Measurements from ENCODE around the gene CYB5R3. TPM values are rescaled to one million over a fixed set of nuclear protein-coding genes. Genes with fewer than 3 reads are reported as not detected.
"Not testable (repeated sequence)": the region's sequence is repeated elsewhere in the genome, so short reads cannot be mapped to it uniquely, and the experiment has no call there.

The CYB5R3 gene
- total and polyA plus RNA-seq, 4 experiments from 2014 or later: 42.7 to 91.1 (median 44.8) TPM

GRCh38 chr22:42584364-42584940 is 64.7 kb downstream of the CYB5R3 start:
- H3K36me3 ChIP-seq (ENCODE audit: insufficient read depth, low read length): peaks cover 38% of the 10 kb centered on the region
- intact Hi-C loops (cut with micrococcal nuclease): no loop called here
- H3K9me3 ChIP-seq (ENCODE audit: control insufficient read depth in 1 of 2, low read length in 2 of 2): no peaks in the 10 kb centered on the region
- ChIA-PET CTCF (ENCODE audit: partially characterized antibody) (interaction anchor here (1.6 kb wide), 1 partner anchor 13 kb away, joined by 3 read pairs; no protein-coding TSS in a partner anchor), POLR2A (ENCODE audit: partially characterized antibody) (interaction anchor here (1.4 to 2.9 kb wide), 3 partner anchors 15 to 30 kb away, joined by 3 to 9 read pairs (median 6); partner anchors contain the start of gene POLDIP3)
- H3K27ac Mint-ChIP-seq: peak overlapping the region in 3 of 7 donors; percentile 39 to 61 (median 41)
- H3K4me1 Mint-ChIP-seq: peaks cover 9 to 25% (median 14%) of the 10 kb centered on the region in 4 donors
- DNase-seq: no peak
- no peaks in the 10 kb centered on the region for H3K27me3 Mint-ChIP-seq
- peaks cover 23 to 49% of the 10 kb centered on the region in 2 donors for H3K36me3 Mint-ChIP-seq
- H3K27ac ChIP-seq (ENCODE audit: low read depth, low read length): no peak overlapping the region
- H3K4me1 ChIP-seq (ENCODE audit: insufficient read depth, low read length): peaks cover 7% of the 10 kb centered on the region
- H3K4me3 ChIP-seq (ENCODE audit: low read length in 2 of 2): no peak overlapping the region
- no peaks in the 10 kb centered on the region for H3K27me3 ChIP-seq (ENCODE audit: insufficient read depth, low read length)
- peak overlapping the region in 1 of 8 donors; percentile 17 for H3K4me3 Mint-ChIP-seq
- H3K9me3 Mint-ChIP-seq: no peaks in the 10 kb centered on the region

- peaks cover 7% of the 10 kb centered on the region for H3K4me1 ChIP-seq (ENCODE audit: insufficient read depth, low read length)
- no peak for DNase-seq
- no peaks in the 10 kb centered on the region for H3K27me3 Mint-ChIP-seq
- POLR2A ChIA-PET (ENCODE audit: partially characterized antibody): interaction anchor here (1.6 to 2.9 kb wide), 3 partner anchors 14 to 33 kb away, joined by 8 to 9 read pairs (median 8); partner anchors contain the start of gene POLDIP3
- H3K27ac Mint-ChIP-seq: peak overlapping the region in 4 of 7 donors; percentile 21 to 84 (median 35)
- H3K36me3 ChIP-seq (ENCODE audit: insufficient read depth, low read length): peaks cover 46% of the 10 kb centered on the region
- H3K9me3 Mint-ChIP-seq: no peaks in the 10 kb centered on the region
- H3K36me3 Mint-ChIP-seq: peaks cover 22 to 53% of the 10 kb centered on the region in 2 donors
- no peak overlapping the region for H3K4me3 ChIP-seq (ENCODE audit: low read length in 2 of 2)
- H3K4me3 Mint-ChIP-seq: peak overlapping the region in 4 of 8 donors; percentile 13 to 96 (median 88)
- H3K9me3 ChIP-seq (ENCODE audit: control insufficient read depth in 1 of 2, low read length in 2 of 2): no peaks in the 10 kb centered on the region
- peaks cover 9 to 25% (median 14%) of the 10 kb centered on the region in 4 donors for H3K4me1 Mint-ChIP-seq
- CTCF ChIA-PET (ENCODE audit: partially characterized antibody): interaction anchor here (0.7 kb wide), 1 partner anchor 451 kb away, joined by 3 read pairs; no protein-coding TSS in a partner anchor
- no peaks in the 10 kb centered on the region for H3K27me3 ChIP-seq (ENCODE audit: insufficient read depth, low read length)
- intact Hi-C loops (cut with micrococcal nuclease): loop anchor here (1.0 kb wide), 1 partner anchor 31 kb away; the partner anchor contains the start of gene POLDIP3
- H3K27ac ChIP-seq (ENCODE audit: low read depth, low read length): peak overlapping the region; percentile 12
These were observed 66.2 kb downstream of the CYB5R3 start for GRCh38 chr22:42582987-42583386.

DNA sequence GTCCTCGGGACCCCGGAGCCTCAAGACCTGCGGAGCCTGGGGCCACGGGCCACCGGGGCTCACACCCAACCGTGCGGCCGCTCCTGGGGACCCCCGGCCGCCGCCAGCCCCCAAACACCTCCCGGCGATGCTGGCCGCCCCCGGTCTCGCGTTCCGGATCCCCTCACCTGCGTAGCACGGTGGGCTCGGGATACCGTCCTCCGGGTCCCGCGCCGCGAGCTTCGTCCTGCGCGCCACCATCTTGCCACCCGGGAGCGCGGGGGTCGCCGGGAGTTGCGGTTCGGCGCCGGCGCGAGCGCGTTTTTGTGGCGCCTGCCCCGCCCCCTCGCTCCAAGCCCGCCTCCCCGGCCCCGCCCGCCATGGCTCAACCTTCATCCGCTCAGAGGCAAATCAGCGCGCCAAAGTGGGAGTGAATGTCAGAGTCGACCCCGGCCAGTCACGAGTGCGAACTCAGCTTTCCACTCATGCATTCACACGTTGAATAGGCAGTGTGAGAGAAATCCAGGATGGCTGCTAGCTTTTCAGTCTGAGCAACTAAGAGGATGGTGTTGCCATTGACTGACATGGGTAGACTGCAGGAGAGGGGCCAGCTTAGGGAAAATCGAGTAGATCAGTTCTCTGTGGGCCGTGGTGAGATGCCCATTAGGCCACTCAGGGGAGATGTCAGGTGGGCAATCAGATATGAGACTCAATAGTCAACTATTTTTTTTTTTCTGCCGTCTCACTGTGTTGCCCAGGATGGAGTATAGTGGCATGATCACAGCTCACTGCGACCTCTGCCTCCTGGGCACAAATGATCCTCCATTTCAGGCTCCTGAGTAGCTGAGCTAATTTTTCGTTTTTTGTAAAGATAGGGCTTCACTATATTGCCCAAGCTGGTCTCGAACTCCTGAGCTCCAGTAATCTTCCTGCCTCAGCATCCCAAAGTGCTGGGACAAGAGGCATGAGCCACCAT is 67.2 kb downstream of the CYB5R3 start:
- CTCF ChIA-PET (ENCODE audit: partially characterized antibody): no interaction called here
- H3K27ac ChIP-seq (ENCODE audit: low read depth, low read length): peak overlapping the region; percentile 59
- H3K27me3 Mint-ChIP-seq: no peaks in the 10 kb centered on the region

DNA sequence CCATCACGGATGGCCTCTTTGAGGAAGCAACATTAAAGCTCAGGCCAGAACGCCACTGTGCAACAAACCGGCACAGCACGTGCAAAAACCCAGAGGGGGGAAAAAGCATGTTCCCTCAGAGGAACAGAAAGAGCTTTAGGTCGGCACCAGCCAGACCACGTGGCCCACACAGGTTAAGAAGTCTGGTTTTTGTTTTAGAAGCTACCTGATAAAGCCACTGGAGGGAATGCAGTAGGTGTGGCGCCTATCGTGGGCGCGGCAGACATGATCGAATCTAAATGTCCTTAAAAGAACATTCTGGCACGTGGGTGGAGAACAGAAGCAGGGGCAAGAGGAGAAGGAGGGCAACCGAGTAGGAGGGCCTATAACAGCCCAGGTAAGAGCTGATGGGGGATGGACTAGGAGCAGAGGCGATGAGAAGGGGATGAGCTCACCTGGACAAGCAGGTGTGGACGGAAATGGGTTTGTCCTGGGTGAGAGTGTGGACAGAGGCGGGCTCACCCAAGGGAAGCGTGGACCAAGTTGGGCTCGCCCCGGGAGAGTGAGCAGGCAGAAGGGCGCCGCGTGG is 67.9 kb downstream of the CYB5R3 start:
- H3K27me3 ChIP-seq (ENCODE audit: insufficient read depth, low read length); intact Hi-C loops (cut with micrococcal nuclease); H3K4me1 ChIP-seq (ENCODE audit: insufficient read depth, low read length); H3K27me3 Mint-ChIP-seq; DNase-seq; H3K9me3 Mint-ChIP-seq; H3K9me3 ChIP-seq (ENCODE audit: control insufficient read depth in 1 of 2, low read length in 2 of 2): not testable (repeated sequence)
- Mint-ChIP-seq H3K4me1 (peaks cover 9 to 21% (median 14%) of the 10 kb centered on the region in 4 donors), H3K27ac (peak overlapping the region; percentile 83 to 97 (median 94)), H3K4me3 (peak overlapping the region; percentile 96 to 98 (median 98)), H3K36me3 (peaks cover 8 to 40% of the 10 kb centered on the region in 2 donors)
- H3K4me3 ChIP-seq (ENCODE audit: low read length in 2 of 2): peak overlapping the region in 1 of 2 donors; percentile 66
- ChIA-PET POLR2A (ENCODE audit: partially characterized antibody) (interaction anchor here (0.7 to 2.3 kb wide), 4 partner anchors 13 to 39 kb away, joined by 3 to 17 read pairs (median 8); partner anchors contain the start of gene POLDIP3), CTCF (ENCODE audit: partially characterized antibody) (interaction anchor here (1.2 kb wide), 1 partner anchor 30 kb away, joined by 3 read pairs; no protein-coding TSS in a partner anchor)
- peak overlapping the region; percentile 59 for H3K27ac ChIP-seq (ENCODE audit: low read depth, low read length)
- H3K36me3 ChIP-seq (ENCODE audit: insufficient read depth, low read length): peaks cover 34% of the 10 kb centered on the region

More for the DNA sequence above, 67.2 kb downstream of the CYB5R3 start:
- POLR2A ChIA-PET (ENCODE audit: partially characterized antibody): interaction anchor here (0.9 to 2.3 kb wide), 4 partner anchors 12 to 34 kb away, joined by 5 to 17 read pairs (median 8); partner anchors contain the start of gene POLDIP3
- Mint-ChIP-seq H3K4me3 (peak overlapping the region; percentile 85 to 98 (median 92)), H3K27ac (peak overlapping the region; percentile 81 to 92 (median 86)), H3K9me3 (no peaks in the 10 kb centered on the region), H3K4me1 (peaks cover 9 to 21% (median 14%) of the 10 kb centered on the region in 4 donors), H3K36me3 (peaks cover 14 to 47% of the 10 kb centered on the region in 2 donors)
- Histone ChIP-seq H3K27me3 (ENCODE audit: insufficient read depth, low read length) (no peaks in the 10 kb centered on the region), H3K4me1 (ENCODE audit: insufficient read depth, low read length) (peaks cover 7% of the 10 kb centered on the region), H3K4me3 (ENCODE audit: low read length in 2 of 2) (peak overlapping the region in 1 of 2 donors; percentile 66), H3K36me3 (ENCODE audit: insufficient read depth, low read length) (peaks cover 42% of the 10 kb centered on the region), H3K9me3 (ENCODE audit: control insufficient read depth in 1 of 2, low read length in 2 of 2) (no peaks in the 10 kb centered on the region)
- intact Hi-C loops (cut with micrococcal nuclease): loop anchor here (1.0 kb wide), 1 partner anchor 32 kb away; the partner anchor contains the start of gene POLDIP3
- peak; percentile 74 to 86 (median 79) for DNase-seq

GRCh38 chr22:42580040-42580439 is 69.2 kb downstream of the CYB5R3 start:
- H3K9me3 ChIP-seq (ENCODE audit: control insufficient read depth in 1 of 2, low read length in 2 of 2); H3K27ac Mint-ChIP-seq; POLR2A ChIA-PET (ENCODE audit: partially characterized antibody); H3K9me3 Mint-ChIP-seq; H3K27me3 Mint-ChIP-seq; DNase-seq; H3K27me3 ChIP-seq (ENCODE audit: insufficient read depth, low read length); H3K27ac ChIP-seq (ENCODE audit: low read depth, low read length); intact Hi-C loops (cut with micrococcal nuclease); H3K4me3 ChIP-seq (ENCODE audit: low read length in 2 of 2); CTCF ChIA-PET (ENCODE audit: partially characterized antibody); H3K4me1 ChIP-seq (ENCODE audit: insufficient read depth, low read length): not testable (repeated sequence)
- Mint-ChIP-seq H3K4me3 (peak overlapping the region in 4 of 8 donors; percentile 35 to 46 (median 40)), H3K4me1 (peaks cover 9 to 21% (median 14%) of the 10 kb centered on the region in 4 donors), H3K36me3 (peaks cover 3 to 33% of the 10 kb centered on the region in 2 donors)
- peaks cover 22% of the 10 kb centered on the region for H3K36me3 ChIP-seq (ENCODE audit: insufficient read depth, low read length)

- H3K9me3 Mint-ChIP-seq: no peaks in the 10 kb centered on the region
- no peak overlapping the region for H3K27ac Mint-ChIP-seq
- intact Hi-C loops (cut with micrococcal nuclease): no loop called here
- no peaks in the 10 kb centered on the region for H3K27me3 ChIP-seq (ENCODE audit: insufficient read depth, low read length)
- no peaks in the 10 kb centered on the region for H3K9me3 ChIP-seq (ENCODE audit: control insufficient read depth in 1 of 2, low read length in 2 of 2)
- ChIA-PET CTCF (ENCODE audit: partially characterized antibody) (no interaction called here), POLR2A (ENCODE audit: partially characterized antibody) (no interaction called here)
- peaks cover 9 to 18% (median 14%) of the 10 kb centered on the region in 4 donors for H3K4me1 Mint-ChIP-seq
- no peak overlapping the region for H3K27ac ChIP-seq (ENCODE audit: low read depth, low read length)
- H3K36me3 Mint-ChIP-seq: peaks cover 0 to 31% of the 10 kb centered on the region in 2 donors
- DNase-seq: no peak
- no peaks in the 10 kb centered on the region for H3K27me3 Mint-ChIP-seq
- H3K4me3 Mint-ChIP-seq: no peak overlapping the region
- H3K4me3 ChIP-seq (ENCODE audit: low read length in 2 of 2): no peak overlapping the region
- H3K4me1 ChIP-seq (ENCODE audit: insufficient read depth, low read length): peaks cover 7% of the 10 kb centered on the region
- H3K36me3 ChIP-seq (ENCODE audit: insufficient read depth, low read length): peaks cover 13% of the 10 kb centered on the region
These were observed 71.5 kb downstream of the CYB5R3 start for GRCh38 chr22:42577623-42578240.
